HG03039 (cell line): ENCODE results near the gene KRTAP5-2.

ENCODE experiments used
- ATAC-seq: cut with Tn5 transposase; IDR thresholded peaks from one replicate; pipeline ENCODE4 v1.9.1; 2021; ENCODE audit warnings: mild to moderate bottlenecking, moderate library complexity; ENCODE audit not compliant: unreplicated experiment

KRTAP5-2 gene

GRCh38 chr11:1569251-1569780, 28.8 kb downstream of the KRTAP5-2 start:
- no peak for ATAC-seq

- no peak for ATAC-seq
Measured at GRCh38 chr11:1568441-1568911, 29.6 kb downstream of the KRTAP5-2 start.

- ATAC-seq = no peak
Measured at GRCh38 chr11:1567721-1568100, 30.4 kb downstream of the KRTAP5-2 start.

GRCh38 chr11:1567052-1567720, 30.9 kb downstream of the KRTAP5-2 start:
- ATAC-seq = no peak

- no peak for ATAC-seq
Measured at GRCh38 chr11:1566381-1567051, 31.6 kb downstream of the KRTAP5-2 start.

- ATAC-seq = no peak
Measured at GRCh38 chr11:1565904-1566247, 32.2 kb downstream of the KRTAP5-2 start.

- no peak for ATAC-seq
Measured at GRCh38 chr11:1565173-1565903, 32.8 kb downstream of the KRTAP5-2 start.

- no peak for ATAC-seq
Measured at GRCh38 chr11:1564535-1565172, 33.4 kb downstream of the KRTAP5-2 start.

GRCh38 chr11:1563697-1564534, 34.2 kb downstream of the KRTAP5-2 start:
- no peak for ATAC-seq

- no peak for ATAC-seq
Measured at GRCh38 chr11:1563149-1563638, 34.9 kb downstream of the KRTAP5-2 start.

GRCh38 chr11:1562469-1563148, 35.5 kb downstream of the KRTAP5-2 start:
- no peak for ATAC-seq

GRCh38 chr11:1561955-1562354, 36.1 kb downstream of the KRTAP5-2 start:
- ATAC-seq = no peak

- ATAC-seq = no peak
Measured at GRCh38 chr11:1561266-1561665, 36.8 kb downstream of the KRTAP5-2 start.

- ATAC-seq = no peak
Measured at GRCh38 chr11:1560649-1561251, 37.3 kb downstream of the KRTAP5-2 start.

- ATAC-seq = no peak
Measured at GRCh38 chr11:1560002-1560648, 38.0 kb downstream of the KRTAP5-2 start.

- ATAC-seq = no peak
Measured at GRCh38 chr11:1559111-1559951, 38.8 kb downstream of the KRTAP5-2 start.

- ATAC-seq = no peak
Measured at GRCh38 chr11:1558775-1559110, 39.4 kb downstream of the KRTAP5-2 start.
